ENCODE measurements around the gene KCNMB2. TPM values are rescaled to one million over a fixed set of nuclear protein-coding genes. Genes with fewer than 3 reads are reported as not detected.

Gene KCNMB2
- polyA plus RNA-seq, 1 donor (not counting 4 experiments of a cell fraction or from before 2014, with no cell fraction given), result not detected

DNA sequence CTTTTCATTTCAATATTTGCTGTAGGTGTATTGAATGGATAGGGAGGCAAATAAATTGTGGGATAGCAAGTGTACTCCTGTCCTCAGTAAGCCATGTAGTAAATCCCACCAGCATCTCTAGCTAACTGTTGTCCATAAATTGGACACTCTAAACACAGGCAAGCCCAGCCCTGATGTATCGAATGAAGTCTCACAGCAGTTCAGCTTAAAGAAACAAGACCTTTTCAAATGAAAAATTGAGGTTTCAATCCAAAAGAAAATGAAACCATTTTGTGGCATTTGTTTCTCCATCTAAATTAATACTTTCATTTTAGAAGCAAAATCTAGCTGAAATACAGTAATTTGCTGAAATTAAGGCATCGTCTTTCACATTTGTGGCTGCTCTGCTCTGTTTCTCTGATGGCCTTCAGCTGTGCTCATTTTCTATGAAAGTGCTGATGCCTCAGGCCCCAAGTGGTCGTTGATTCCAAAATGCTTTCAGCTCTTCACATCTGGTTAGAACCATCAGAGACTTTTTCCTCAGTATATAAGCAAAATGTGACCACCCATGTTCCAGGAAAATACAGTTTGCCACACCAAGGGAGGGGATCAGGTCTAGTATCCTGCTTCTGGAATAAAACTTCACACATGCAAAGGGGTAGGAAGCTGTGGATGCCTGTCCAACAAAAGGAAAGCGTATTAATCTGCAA, 290.3 kb downstream of the KCNMB2 start:
- Histone ChIP-seq H3K36me3 (ENCODE audit: control insufficient read depth in 2 of 2, extremely low read depth in 1 of 2, insufficient read depth in 2 of 2, low read length in 2 of 2) (no peaks in the 10 kb centered on the region), H3K79me2 (ENCODE audit: control insufficient read depth, insufficient read depth, low read length) (no peaks in the 10 kb centered on the region), H3K9ac (ENCODE audit: control insufficient read depth, extremely low read depth, insufficient read depth, low read length) (no peak overlapping the region), H3K27me3 (ENCODE audit: control insufficient read depth, extremely low read depth, insufficient read depth, low read length) (no peaks in the 10 kb centered on the region), H3K9me3 (ENCODE audit: control insufficient read depth, low read depth, low read length) (no peaks in the 10 kb centered on the region), H2AFZ (ENCODE audit: control insufficient read depth, low read length) (no peak overlapping the region), H4K20me1 (ENCODE audit: control insufficient read depth, extremely low read depth, insufficient read depth, low read length) (no peaks in the 10 kb centered on the region), H3K4me1 (ENCODE audit: control insufficient read depth, extremely low read depth, insufficient read depth, low read length) (no peaks in the 10 kb centered on the region), H3K9me1 (ENCODE audit: control insufficient read depth, extremely low read depth, insufficient read depth, low read length) (no peaks in the 10 kb centered on the region), H3K4me2 (ENCODE audit: control insufficient read depth, extremely low read depth, insufficient read depth, low read depth, low read length) (no peak overlapping the region), H3K27ac (ENCODE audit: control insufficient read depth, insufficient read depth, low read length) (no peak overlapping the region), H3K4me3 (ENCODE audit: control insufficient read depth in 2 of 3, extremely low read depth in 1 of 3, insufficient read depth in 2 of 3, low read depth in 1 of 3, low read length in 3 of 3) (no peak overlapping the region)
- DNase-seq (ENCODE audit: low read depth, low spot score) (no peak), FAIRE-seq (no peak)
- TF ChIP-seq CTCF (optimal IDR thresholded peaks at IDR 0.05 in 1 of 3, IDR thresholded peaks at IDR 0.05 in 1 of 3, conservative IDR thresholded peaks at IDR 0.05 in 1 of 3; ENCODE audit: extremely low read depth in 1 of 3, insufficient read depth in 2 of 3, low read length in 3 of 3) (no peak), EZH2 (IDR thresholded peaks at IDR 0.05; ENCODE audit: low read length) (no peak)
- dilution Hi-C loops (cut with MboI; ENCODE audit: extremely low pct_ligation_motif_present, low sequenced_read_pairs), result no loop called here

- FAIRE-seq, result no peak
- Histone ChIP-seq H3K9me1 (ENCODE audit: control insufficient read depth, extremely low read depth, insufficient read depth, low read length) (no peaks in the 10 kb centered on the region), H3K9me3 (ENCODE audit: control insufficient read depth, low read depth, low read length) (no peaks in the 10 kb centered on the region), H3K9ac (ENCODE audit: control insufficient read depth, extremely low read depth, insufficient read depth, low read length) (no peak overlapping the region), H3K4me1 (ENCODE audit: control insufficient read depth, extremely low read depth, insufficient read depth, low read length) (no peaks in the 10 kb centered on the region), H3K79me2 (ENCODE audit: control insufficient read depth, insufficient read depth, low read length) (no peaks in the 10 kb centered on the region), H3K27ac (ENCODE audit: control insufficient read depth, insufficient read depth, low read length) (no peak overlapping the region), H4K20me1 (ENCODE audit: control insufficient read depth, extremely low read depth, insufficient read depth, low read length) (no peaks in the 10 kb centered on the region), H3K36me3 (ENCODE audit: control insufficient read depth in 2 of 2, extremely low read depth in 1 of 2, insufficient read depth in 2 of 2, low read length in 2 of 2) (no peaks in the 10 kb centered on the region), H2AFZ (ENCODE audit: control insufficient read depth, low read length) (no peak overlapping the region), H3K4me2 (ENCODE audit: control insufficient read depth, extremely low read depth, insufficient read depth, low read depth, low read length) (no peak overlapping the region), H3K4me3 (ENCODE audit: control insufficient read depth in 2 of 3, extremely low read depth in 1 of 3, insufficient read depth in 2 of 3, low read depth in 1 of 3, low read length in 3 of 3) (no peak overlapping the region), H3K27me3 (ENCODE audit: control insufficient read depth, extremely low read depth, insufficient read depth, low read length) (no peaks in the 10 kb centered on the region)
- TF ChIP-seq EZH2 (IDR thresholded peaks at IDR 0.05; ENCODE audit: low read length), result no peak
- no peak for TF ChIP-seq CTCF (optimal IDR thresholded peaks at IDR 0.05 in 1 of 3, IDR thresholded peaks at IDR 0.05 in 1 of 3, conservative IDR thresholded peaks at IDR 0.05 in 1 of 3; ENCODE audit: extremely low read depth in 1 of 3, insufficient read depth in 2 of 3, low read length in 3 of 3)
- dilution Hi-C loops (cut with MboI; ENCODE audit: extremely low pct_ligation_motif_present, low sequenced_read_pairs), result no loop called here
- no peak for DNase-seq (ENCODE audit: low read depth, low spot score)
Observed at GRCh38 chr3:178827285-178827856, 291.1 kb downstream of the KCNMB2 start.

Data from keratinocyte (primary cell).